ENCODE results near the gene TOR2A. TPM values are rescaled to one million over a fixed set of nuclear protein-coding genes. Genes with fewer than 3 reads are reported as not detected.

The TOR2A gene
- total and polyA plus RNA-seq, 4 donors = 5.1 to 14.6 (median 11.8) TPM

DNA sequence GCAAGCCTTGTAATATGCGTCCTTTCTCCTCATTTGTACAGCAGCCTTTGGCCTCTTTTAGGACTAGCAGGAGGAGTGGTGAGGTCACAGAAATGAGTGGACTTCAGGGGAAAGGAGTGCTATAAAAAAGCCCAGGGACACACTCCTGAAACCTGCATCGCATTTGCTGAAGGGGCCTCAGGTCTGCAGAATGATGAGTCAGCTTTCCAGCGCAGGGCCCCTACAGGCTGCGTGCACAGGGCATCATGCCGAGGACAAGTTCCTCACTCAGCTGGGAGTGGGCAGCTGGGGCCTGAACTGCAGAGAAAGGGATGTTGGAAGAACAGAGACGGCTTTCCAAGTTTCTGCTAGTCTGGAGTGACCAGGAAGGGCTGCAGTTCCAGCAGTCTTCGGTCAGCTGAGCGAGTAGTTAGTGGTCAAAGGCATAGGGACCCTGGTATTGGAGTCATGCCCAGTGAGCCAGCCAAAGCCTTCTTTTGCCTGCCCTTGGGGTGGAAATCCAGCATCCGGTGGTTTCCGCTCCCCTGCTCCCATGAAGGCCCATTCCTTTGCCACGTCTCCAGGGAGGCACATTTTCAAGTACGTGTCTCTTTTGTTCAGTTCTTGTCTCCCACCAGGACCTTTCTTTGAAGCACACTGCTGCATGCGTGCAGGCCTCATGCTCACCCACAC lies 45.6 kb downstream of the TOR2A start:
- Histone ChIP-seq H3K4me3 (ENCODE audit: low read depth in 1 of 3, low read length in 3 of 3) (no peak overlapping the region), H3K27me3 (ENCODE audit: control insufficient read depth in 4 of 4, insufficient read depth in 4 of 4, low read length in 3 of 4) (no peaks in the 10 kb centered on the region), H3K36me3 (ENCODE audit: control insufficient read depth in 4 of 4, insufficient read depth in 3 of 4, low read depth in 1 of 4, low read length in 3 of 4) (peaks cover 0 to 6% (median 0%) of the 10 kb centered on the region in 4 donors), H3K9me3 (ENCODE audit: control insufficient read depth in 4 of 4, low read length in 3 of 4) (no peaks in the 10 kb centered on the region), H3K27ac (ENCODE audit: low read depth in 1 of 2, low read length in 2 of 2) (no peak overlapping the region), H3K4me1 (ENCODE audit: control insufficient read depth in 4 of 4, insufficient read depth in 4 of 4, low read length in 3 of 4) (no peaks in the 10 kb centered on the region), H3K9ac (ENCODE audit: low read depth in 1 of 2, low read length in 2 of 2) (no peak overlapping the region)
- no peak for DNase-seq (ENCODE audit: low spot score)
- WGBS = 95% methylated on average over 13 of the region's 13 CpGs
- TF ChIP-seq GABPA (IDR thresholded peaks at IDR 0.05 in 1 of 2, conservative IDR thresholded peaks at IDR 0.05 in 1 of 2) = no peak
- TF ChIP-seq CTCF (IDR thresholded peaks at IDR 0.05; ENCODE audit: low read depth, low read length, missing input control) = no peak
- TF ChIP-seq RXRA (IDR thresholded peaks at IDR 0.05) = no peak
- TF ChIP-seq FOXA1 (IDR thresholded peaks at IDR 0.05) = no peak
- no peak for TF ChIP-seq ZBTB33 (IDR thresholded peaks at IDR 0.05)
- no peak for TF ChIP-seq EGR1 (IDR thresholded peaks at IDR 0.05; ENCODE audit: low read depth in 2 of 2)
- TF ChIP-seq HNF4G (IDR thresholded peaks at IDR 0.05) = no peak
- TF ChIP-seq, protein P1, sequence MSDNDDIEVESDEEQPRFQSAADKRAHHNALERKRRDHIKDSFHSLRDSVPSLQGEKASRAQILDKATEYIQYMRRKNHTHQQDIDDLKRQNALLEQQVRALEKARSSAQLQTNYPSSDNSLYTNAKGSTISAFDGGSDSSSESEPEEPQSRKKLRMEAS (IDR thresholded peaks at IDR 0.05) = no peak
- TF ChIP-seq JUND (IDR thresholded peaks at IDR 0.05) = no peak
- no peak for TF ChIP-seq ATF3 (IDR thresholded peaks at IDR 0.05)
- no peak for TF ChIP-seq HNF4A (conservative IDR thresholded peaks at IDR 0.05)
- TF ChIP-seq, protein P2, sequence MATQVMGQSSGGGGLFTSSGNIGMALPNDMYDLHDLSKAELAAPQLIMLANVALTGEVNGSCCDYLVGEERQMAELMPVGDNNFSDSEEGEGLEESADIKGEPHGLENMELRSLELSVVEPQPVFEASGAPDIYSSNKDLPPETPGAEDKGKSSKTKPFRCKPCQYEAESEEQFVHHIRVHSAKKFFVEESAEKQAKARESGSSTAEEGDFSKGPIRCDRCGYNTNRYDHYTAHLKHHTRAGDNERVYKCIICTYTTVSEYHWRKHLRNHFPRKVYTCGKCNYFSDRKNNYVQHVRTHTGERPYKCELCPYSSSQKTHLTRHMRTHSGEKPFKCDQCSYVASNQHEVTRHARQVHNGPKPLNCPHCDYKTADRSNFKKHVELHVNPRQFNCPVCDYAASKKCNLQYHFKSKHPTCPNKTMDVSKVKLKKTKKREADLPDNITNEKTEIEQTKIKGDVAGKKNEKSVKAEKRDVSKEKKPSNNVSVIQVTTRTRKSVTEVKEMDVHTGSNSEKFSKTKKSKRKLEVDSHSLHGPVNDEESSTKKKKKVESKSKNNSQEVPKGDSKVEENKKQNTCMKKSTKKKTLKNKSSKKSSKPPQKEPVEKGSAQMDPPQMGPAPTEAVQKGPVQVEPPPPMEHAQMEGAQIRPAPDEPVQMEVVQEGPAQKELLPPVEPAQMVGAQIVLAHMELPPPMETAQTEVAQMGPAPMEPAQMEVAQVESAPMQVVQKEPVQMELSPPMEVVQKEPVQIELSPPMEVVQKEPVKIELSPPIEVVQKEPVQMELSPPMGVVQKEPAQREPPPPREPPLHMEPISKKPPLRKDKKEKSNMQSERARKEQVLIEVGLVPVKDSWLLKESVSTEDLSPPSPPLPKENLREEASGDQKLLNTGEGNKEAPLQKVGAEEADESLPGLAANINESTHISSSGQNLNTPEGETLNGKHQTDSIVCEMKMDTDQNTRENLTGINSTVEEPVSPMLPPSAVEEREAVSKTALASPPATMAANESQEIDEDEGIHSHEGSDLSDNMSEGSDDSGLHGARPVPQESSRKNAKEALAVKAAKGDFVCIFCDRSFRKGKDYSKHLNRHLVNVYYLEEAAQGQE (IDR thresholded peaks at IDR 0.05) = no peak
- no peak for TF ChIP-seq RAD21 (IDR thresholded peaks at IDR 0.05)
- TF ChIP-seq TAF1 (conservative IDR thresholded peaks at IDR 0.05) = no peak

Measured in liver (tissue), 9 donors.